ENCODE measurements around the gene INAVA. TPM values are rescaled to one million over a fixed set of nuclear protein-coding genes. Genes with fewer than 3 reads are reported as not detected.
A peak's percentile ranks its signal among the peaks of the same experiment; 100 is the strongest.

The INAVA gene
- total RNA-seq, 1 donor from 2014 or later = 5.0 TPM

- peak; percentile 56 for DNase-seq (ENCODE audit: low spot score)
- no peak for TF ChIP-seq CTCF (IDR thresholded peaks at IDR 0.05)
- H3K27ac Mint-ChIP-seq (ENCODE audit: unreplicated experiment) = no peak overlapping the region
- H3K4me1 Mint-ChIP-seq (ENCODE audit: low read depth) = peaks cover 43% of the 10 kb centered on the region
- H3K36me3 Mint-ChIP-seq (ENCODE audit: low read depth) = peaks cover 7% of the 10 kb centered on the region
- H3K9me3 Mint-ChIP-seq (ENCODE audit: low read depth) = no peaks in the 10 kb centered on the region
- no peaks in the 10 kb centered on the region for H3K27me3 Mint-ChIP-seq (ENCODE audit: low read depth)
- H3K4me3 Mint-ChIP-seq (ENCODE audit: unreplicated experiment) = no peak overlapping the region
Measured at GRCh38 chr1:200899451-200899915, 4.8 kb downstream of the INAVA start.

DNA sequence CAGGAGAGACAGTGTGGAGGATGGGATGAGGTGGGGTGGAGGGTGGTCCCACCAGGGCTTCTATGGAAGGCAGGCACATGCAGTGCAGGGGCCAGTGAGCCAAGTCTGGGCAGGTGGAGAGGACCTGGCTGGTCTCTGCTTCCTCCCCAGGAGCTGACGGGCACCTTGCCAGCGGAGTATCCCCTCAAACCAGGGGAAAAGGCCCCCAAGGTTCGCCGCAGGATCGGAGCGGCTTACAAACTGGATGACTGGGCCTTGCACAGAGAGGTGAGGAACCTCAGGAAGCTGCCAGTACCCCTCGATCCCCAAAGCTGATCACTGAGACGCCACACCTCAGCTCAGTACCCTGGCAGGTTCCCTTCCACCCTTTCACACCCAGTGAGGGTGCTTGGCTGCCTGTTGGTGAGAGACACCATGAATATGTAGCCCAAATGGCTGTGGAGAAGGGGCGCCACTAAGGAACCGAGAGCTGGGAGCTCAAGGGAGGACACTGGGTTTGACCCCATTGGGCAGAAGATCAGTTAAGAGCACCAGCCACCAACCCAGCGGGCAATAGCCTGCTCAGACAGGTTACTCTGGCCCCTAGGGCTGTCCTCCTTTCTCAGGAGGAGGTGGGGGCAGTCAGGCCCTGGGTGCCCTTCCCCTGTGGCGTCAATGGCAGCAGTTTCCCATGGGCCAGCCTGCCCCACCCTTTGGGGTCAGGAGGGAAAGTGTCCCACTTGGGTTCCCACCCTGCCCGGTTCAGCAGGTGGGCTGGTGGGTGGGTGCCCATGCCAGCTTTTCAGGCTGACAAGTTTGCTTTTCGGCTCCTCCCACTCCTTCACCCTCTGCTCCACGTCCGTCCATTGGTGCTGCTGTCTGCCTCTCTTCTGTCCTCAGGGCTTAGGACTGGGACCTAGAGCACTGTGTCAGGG, 5.5 kb downstream of the INAVA start:
- Mint-ChIP-seq H3K27ac (ENCODE audit: unreplicated experiment) (no peak overlapping the region), H3K27me3 (ENCODE audit: low read depth) (no peaks in the 10 kb centered on the region), H3K4me1 (ENCODE audit: low read depth) (peaks cover 36% of the 10 kb centered on the region), H3K9me3 (ENCODE audit: low read depth) (no peaks in the 10 kb centered on the region), H3K36me3 (ENCODE audit: low read depth) (peaks cover 7% of the 10 kb centered on the region), H3K4me3 (ENCODE audit: unreplicated experiment) (no peak overlapping the region)
- TF ChIP-seq CTCF (IDR thresholded peaks at IDR 0.05) = no peak
- DNase-seq (ENCODE audit: low spot score) = peak; percentile 72

DNA sequence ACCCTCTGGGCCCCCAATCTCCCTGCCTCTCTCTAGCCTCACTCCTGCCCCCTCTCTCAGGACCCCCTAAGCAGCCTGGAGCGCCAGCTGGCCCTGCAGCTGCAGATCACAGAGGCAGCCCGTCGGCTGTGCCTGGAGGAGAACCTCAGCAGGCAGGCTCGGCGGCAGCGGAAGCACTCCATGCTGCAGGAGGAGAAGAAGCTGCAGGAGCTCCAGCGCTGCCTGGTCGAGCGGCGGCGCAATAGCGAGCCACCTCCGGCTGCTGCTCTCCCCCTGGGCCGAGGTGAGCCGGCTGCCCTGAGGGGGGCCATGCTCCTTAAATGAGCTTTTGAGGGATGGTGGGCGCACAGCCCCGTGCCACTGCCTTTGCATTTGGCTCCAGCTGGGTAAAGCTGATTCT, 6.2 kb downstream of the INAVA start:
- no peak for DNase-seq (ENCODE audit: low spot score)
- H3K27ac Mint-ChIP-seq (ENCODE audit: unreplicated experiment) = no peak overlapping the region
- H3K36me3 Mint-ChIP-seq (ENCODE audit: low read depth) = peaks cover 7% of the 10 kb centered on the region
- H3K27me3 Mint-ChIP-seq (ENCODE audit: low read depth) = no peaks in the 10 kb centered on the region
- TF ChIP-seq CTCF (IDR thresholded peaks at IDR 0.05) = no peak
- peaks cover 29% of the 10 kb centered on the region for H3K4me1 Mint-ChIP-seq (ENCODE audit: low read depth)
- H3K9me3 Mint-ChIP-seq (ENCODE audit: low read depth) = no peaks in the 10 kb centered on the region
- no peak overlapping the region for H3K4me3 Mint-ChIP-seq (ENCODE audit: unreplicated experiment)

DNA sequence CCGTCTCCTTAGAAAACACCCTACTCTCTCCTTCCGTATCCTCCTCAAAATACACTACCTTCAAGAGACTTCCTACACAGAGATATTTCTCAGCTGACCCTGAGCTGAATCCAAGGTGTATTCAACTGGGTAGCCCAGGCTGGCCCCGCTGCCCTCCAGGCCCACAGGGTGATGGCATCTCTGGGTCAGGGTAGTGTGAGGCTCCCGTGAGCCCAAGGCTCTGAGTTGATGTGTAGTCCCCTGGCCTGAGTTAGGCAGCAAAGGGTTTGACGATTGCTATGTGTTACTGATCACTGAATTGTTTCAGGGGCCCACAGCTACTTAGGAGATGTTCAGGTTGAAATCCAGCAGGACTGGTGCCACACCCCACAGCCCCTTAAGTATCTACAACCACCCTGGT, 6.7 kb downstream of the INAVA start:
- DNase-seq (ENCODE audit: low spot score) = peak; percentile 53
- no peak for TF ChIP-seq CTCF (IDR thresholded peaks at IDR 0.05)
- H3K4me3 Mint-ChIP-seq (ENCODE audit: unreplicated experiment) = no peak overlapping the region
- H3K9me3 Mint-ChIP-seq (ENCODE audit: low read depth) = no peaks in the 10 kb centered on the region
- no peak overlapping the region for H3K27ac Mint-ChIP-seq (ENCODE audit: unreplicated experiment)
- peaks cover 24% of the 10 kb centered on the region for H3K4me1 Mint-ChIP-seq (ENCODE audit: low read depth)
- peaks cover 7% of the 10 kb centered on the region for H3K36me3 Mint-ChIP-seq (ENCODE audit: low read depth)
- H3K27me3 Mint-ChIP-seq (ENCODE audit: low read depth) = no peaks in the 10 kb centered on the region

DNA sequence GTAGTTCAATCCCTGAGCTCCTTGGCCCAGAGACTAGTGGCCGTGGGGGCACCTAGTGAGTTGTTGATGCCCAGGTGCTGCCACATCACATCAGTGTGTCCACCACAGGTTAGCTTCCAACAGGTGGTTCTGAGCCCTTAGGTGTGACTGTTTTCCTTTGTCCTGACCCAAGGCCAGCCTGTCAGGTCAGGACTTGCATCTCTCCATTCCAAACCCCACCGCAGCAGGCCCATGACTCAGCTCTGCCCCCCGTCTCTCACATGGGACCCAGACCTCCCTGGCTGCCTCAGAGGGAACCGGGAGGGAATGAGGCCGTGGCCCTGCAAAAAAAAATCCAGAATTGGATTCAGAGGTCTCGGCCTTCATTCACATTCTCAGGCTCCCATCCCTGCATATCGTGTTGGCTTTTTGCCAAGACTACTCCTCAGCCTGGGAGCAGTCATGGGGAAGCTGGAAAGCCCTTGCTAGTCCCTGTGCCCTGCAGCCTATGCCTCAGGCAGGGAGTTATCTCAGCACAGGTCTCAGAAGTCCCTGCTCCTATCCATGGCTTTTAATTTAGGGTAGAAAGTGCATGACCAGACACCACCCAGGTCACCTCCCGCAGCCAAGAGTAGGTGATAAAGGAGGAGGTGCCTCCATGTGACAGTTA, 7.2 kb downstream of the INAVA start:
- no peak overlapping the region for H3K27ac Mint-ChIP-seq (ENCODE audit: unreplicated experiment)
- no peaks in the 10 kb centered on the region for H3K27me3 Mint-ChIP-seq (ENCODE audit: low read depth)
- no peaks in the 10 kb centered on the region for H3K9me3 Mint-ChIP-seq (ENCODE audit: low read depth)
- DNase-seq (ENCODE audit: low spot score) = peak; percentile 42
- peaks cover 20% of the 10 kb centered on the region for H3K4me1 Mint-ChIP-seq (ENCODE audit: low read depth)
- H3K4me3 Mint-ChIP-seq (ENCODE audit: unreplicated experiment) = no peak overlapping the region
- peaks cover 7% of the 10 kb centered on the region for H3K36me3 Mint-ChIP-seq (ENCODE audit: low read depth)
- no peak for TF ChIP-seq CTCF (IDR thresholded peaks at IDR 0.05)

Measured in chondrocyte (in vitro differentiated cells).